Brain microvascular endothelial cell (primary cell): ENCODE results near the gene PTK6.

Experiments
- DNase-seq: peaks from one replicate; pipeline ENCODE4 v3.0.0-alpha.2; 2020
- H3K27ac ChIP-seq: fragments of 250-450 bp; sonication (Bioruptor Pico); 2 replicates; pipeline ENCODE4 v1.5.1; 2020; ENCODE audit warnings: mild to moderate bottlenecking, moderate library complexity
- H3K27me3 ChIP-seq: fragments of 250-450 bp; sonication (Bioruptor Pico); replicated peaks from 2 replicates; pipeline ENCODE4 v1.5.1; 2020; ENCODE audit warnings: mild to moderate bottlenecking
- H3K36me3 ChIP-seq: fragments of 250-450 bp; sonication (Bioruptor Pico); replicated peaks from 2 replicates; pipeline ENCODE4 v1.5.1; 2020; ENCODE audit warnings: mild to moderate bottlenecking
- H3K4me3 ChIP-seq: 2 replicates; pipeline ENCODE4 v1.5.1; 2011; ENCODE audit warnings: low read depth, mild to moderate bottlenecking, control low read depth, low read length, moderate library complexity
- in situ Hi-C: cut with HindIII; loops from 2 replicates; pipeline ENCODE4 v1.10.0; 2017; ENCODE audit warnings: low sequenced_read_pairs, low pct_ligation_motif_present
- TF ChIP-seq, protein P1 (sequence below): IDR thresholded peaks from 2 replicates; pipeline ENCODE4 v1.5.1; 2011; ENCODE audit warnings: low read depth, mild to moderate bottlenecking, moderate library complexity, low read length, control low read depth, inconsistent platforms; ENCODE audit errors: missing control alignments

The PTK6 gene

DNA sequence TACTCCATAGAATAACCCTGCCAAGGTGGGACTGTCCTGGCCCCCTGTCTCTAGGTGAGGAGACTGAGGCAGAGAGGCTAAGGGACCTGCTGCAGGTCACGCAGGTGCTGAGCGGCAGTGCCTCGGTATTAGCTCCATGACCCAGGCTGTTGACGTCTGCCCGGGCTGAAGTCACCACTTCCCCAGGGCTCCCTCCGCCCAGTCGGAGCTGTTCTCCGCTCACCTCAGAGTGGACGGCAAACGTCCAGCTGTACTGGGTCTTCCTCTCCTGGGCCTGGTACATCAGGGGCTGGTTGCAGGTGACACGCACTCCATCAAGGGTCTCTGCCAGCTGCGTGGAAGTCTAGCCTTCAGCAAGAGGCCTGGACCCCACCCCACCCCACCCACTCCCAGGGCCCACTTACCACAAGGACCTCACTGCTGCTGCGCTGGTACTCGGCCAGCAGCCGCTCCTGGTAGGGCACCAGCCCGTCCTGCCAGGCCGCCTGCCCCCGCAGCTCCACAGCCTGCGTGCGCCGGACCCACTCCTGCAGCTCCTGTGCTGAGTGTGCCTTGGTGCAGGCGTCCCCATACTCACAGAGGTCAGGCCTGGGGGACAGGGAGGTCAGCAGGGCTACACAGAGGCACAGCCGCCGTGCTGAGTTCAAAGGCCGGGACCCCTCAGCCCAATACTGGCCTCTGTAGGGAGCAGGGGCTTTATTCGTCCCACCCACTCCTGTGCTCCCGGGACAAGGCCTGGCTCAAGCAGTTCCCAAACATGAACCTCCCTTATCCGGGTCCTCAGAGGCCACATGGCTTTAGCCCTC, 33.3 kb upstream of the PTK6 start:
- TF ChIP-seq, protein P1, sequence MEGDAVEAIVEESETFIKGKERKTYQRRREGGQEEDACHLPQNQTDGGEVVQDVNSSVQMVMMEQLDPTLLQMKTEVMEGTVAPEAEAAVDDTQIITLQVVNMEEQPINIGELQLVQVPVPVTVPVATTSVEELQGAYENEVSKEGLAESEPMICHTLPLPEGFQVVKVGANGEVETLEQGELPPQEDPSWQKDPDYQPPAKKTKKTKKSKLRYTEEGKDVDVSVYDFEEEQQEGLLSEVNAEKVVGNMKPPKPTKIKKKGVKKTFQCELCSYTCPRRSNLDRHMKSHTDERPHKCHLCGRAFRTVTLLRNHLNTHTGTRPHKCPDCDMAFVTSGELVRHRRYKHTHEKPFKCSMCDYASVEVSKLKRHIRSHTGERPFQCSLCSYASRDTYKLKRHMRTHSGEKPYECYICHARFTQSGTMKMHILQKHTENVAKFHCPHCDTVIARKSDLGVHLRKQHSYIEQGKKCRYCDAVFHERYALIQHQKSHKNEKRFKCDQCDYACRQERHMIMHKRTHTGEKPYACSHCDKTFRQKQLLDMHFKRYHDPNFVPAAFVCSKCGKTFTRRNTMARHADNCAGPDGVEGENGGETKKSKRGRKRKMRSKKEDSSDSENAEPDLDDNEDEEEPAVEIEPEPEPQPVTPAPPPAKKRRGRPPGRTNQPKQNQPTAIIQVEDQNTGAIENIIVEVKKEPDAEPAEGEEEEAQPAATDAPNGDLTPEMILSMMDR: no peak

DNA sequence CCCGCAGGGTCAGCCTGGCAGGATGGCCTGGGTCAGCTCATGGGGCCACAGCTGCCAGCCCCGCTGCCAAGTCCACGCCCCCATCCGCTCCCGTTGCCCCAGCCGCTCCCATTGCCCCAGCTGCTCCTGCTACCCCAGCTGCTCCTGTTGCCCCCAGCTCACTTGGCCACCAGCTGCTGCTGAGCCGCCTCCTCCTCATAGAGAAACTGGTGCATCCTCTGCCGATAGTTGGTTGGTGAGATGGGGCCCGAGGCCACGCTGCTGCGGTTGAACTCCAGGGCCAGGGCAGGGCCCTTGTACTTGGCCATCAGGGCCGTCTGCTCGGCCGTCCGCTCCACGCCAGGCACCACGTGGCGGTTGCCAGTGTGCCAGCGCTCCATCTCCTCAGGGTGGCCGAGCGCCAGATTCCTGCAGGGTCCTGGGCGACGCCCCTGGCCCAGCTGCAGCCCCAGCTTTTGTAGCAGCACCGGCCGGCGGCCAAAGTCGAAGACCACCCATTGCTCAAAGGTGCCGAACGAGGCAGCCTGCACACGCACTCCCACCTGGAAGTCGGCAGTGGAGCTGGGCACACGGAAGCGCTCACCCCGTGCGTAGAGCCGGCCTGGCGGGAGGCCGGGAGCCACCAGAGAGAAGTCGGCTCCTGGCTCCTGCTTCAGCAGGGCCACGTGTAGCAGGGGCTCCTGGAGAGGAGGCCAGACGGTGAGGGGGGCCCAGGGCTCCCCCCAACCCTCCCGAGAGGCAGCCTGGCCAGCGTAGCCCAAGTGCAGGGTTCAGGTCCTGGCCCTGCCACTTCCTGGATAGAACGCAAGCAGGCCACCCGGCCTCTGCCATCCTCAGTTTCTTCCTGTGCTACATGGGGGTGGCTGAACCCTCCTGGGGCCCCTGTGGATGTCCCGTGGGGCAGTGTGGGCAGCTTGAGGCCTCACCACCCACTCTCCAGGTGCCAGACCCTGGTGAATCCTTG, 32.1 kb upstream of the PTK6 start:
- in situ Hi-C loops: no loop called here
- TF ChIP-seq, protein P1: no peak
- peaks cover 16% of the 10 kb centered on the region for H3K36me3 ChIP-seq
- no peak overlapping the region for H3K4me3 ChIP-seq
- no peaks in the 10 kb centered on the region for H3K27me3 ChIP-seq
- DNase-seq: no peak
- no peak overlapping the region for H3K27ac ChIP-seq

More for the DNA sequence above, 33.3 kb upstream of the PTK6 start:
- in situ Hi-C loops: no loop called here
- no peak for DNase-seq
- Histone ChIP-seq H3K4me3 (no peak overlapping the region), H3K27ac (no peak overlapping the region), H3K36me3 (peaks cover 7% of the 10 kb centered on the region), H3K27me3 (no peaks in the 10 kb centered on the region)

DNA sequence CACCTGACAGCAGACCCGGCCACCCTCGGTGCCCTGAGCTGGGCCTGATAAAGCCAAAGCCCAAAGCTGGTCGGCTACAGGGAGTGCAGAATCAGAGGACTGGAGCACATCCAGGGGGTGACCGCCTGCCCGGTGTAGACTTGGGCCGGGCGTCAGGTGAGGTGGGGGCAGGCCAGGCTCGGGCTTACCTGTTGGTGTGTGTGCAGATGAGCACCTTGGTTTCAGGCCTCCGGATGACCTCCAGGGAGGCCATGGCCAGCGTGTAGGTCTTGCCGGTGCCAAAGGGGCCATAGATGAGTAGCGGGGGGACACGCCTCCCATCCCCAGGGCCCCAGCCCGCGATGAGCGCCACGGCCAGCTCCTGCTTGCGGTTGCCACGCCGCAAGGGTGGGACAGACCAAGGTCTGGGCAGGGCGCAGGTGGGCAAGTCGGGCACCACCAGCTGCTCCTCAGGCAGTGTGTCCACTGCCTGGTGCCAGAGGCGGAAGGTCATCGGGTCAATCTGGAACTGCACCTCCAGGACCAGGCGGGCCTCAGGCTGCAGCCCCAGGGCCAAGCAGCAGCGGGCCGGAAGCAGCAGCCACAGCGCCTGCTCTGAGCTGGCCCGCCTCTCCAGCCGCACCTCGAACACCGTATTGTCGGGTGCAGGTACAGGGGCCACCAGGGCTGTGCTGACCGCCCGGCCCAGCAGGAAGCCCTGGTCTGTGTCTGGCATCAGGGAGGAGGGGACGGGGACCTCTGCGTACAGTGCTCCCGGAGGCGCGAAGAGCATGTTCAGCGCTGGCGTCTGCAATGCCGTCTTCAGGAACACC, 31.2 kb upstream of the PTK6 start:
- no peak overlapping the region for H3K27ac ChIP-seq
- no peak overlapping the region for H3K4me3 ChIP-seq
- H3K36me3 ChIP-seq: peaks cover 16% of the 10 kb centered on the region
- DNase-seq: no peak
- TF ChIP-seq, protein P1: no peak
- in situ Hi-C loops: no loop called here
- no peaks in the 10 kb centered on the region for H3K27me3 ChIP-seq

DNA sequence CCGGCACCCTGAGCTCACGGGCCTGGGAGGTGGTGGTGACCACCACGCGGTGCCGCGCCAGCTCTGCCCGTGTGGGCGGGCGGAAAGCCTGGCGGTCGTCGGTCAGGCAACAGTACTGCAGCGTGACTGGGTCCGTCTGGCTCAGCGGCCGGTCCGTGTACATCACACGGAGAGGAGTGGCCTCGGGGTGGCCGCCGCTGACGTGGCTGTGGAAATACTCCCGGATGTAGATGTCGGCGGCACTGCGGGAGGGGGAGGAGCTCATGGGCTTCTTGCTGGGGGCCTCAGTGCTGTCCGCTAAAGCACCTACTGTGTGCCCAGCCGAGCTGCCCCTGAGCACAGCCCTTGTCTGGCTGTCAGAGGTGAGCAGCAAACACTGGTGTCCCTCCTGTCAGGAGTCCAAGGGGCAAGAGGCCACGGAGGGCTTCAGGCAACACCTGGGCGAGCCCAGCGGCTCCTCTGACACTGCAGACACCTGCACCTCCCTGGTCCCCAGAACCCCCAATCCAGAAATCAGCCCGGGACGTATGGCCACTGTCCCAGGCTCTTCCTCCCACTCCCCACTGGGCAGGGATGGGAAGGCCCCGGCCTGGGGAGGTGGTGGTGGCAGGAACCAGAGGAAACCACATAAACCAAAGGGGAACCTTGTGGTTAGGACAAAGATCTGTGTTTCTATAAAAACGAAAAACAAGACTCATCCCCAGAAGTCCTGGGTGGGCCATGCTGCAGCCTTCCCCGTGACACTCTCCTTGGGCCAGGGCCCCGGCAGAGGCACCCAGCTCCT, 30.4 kb upstream of the PTK6 start:
- in situ Hi-C loops: no loop called here
- H3K27ac ChIP-seq: no peak overlapping the region
- no peak overlapping the region for H3K4me3 ChIP-seq
- peaks cover 20% of the 10 kb centered on the region for H3K36me3 ChIP-seq
- TF ChIP-seq, protein P1: no peak
- no peaks in the 10 kb centered on the region for H3K27me3 ChIP-seq
- DNase-seq: peak; percentile 20

DNA sequence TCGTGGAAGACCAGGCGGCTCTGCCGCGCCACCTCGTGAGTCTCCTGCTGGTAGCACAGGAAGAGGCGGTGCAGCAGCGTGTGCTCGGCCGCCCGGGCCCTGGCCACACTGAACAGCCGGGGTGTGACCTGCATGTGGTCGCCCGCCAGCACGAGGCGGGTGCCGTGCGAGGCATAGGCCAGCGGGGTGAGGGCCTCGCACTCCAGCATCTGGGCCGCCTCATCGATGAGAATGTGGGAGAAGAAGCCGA, 29.9 kb upstream of the PTK6 start:
- Histone ChIP-seq H3K27me3 (no peaks in the 10 kb centered on the region), H3K27ac (no peak overlapping the region), H3K4me3 (no peak overlapping the region), H3K36me3 (peaks cover 20% of the 10 kb centered on the region)
- TF ChIP-seq, protein P1: no peak
- DNase-seq: no peak
- in situ Hi-C loops: no loop called here
